HepG2 (cell line): ENCODE measurements around the gene SLCO4A1. TPM values are rescaled to one million over a fixed set of nuclear protein-coding genes. Genes with fewer than 3 reads are reported as not detected.

Experiments
- AHR ChIP-seq: IDR thresholded peaks from 2 replicates; pipeline ENCODE4 v1.6.1; 2018; ENCODE audit warnings: missing genetic modification reagents, missing compliant biosample characterization
- HOXA3 ChIP-seq: sonication (generic); formaldehyde crosslinking; IDR thresholded peaks from 2 replicates; pipeline ENCODE4 v1.5.0; 2020; ENCODE audit warnings: missing genetic modification reagents
- HOXD1 ChIP-seq: sonication (generic); formaldehyde crosslinking; IDR thresholded peaks from 2 replicates; pipeline ENCODE4 v1.5.0; 2020; ENCODE audit warnings: missing genetic modification reagents
- KDM5B ChIP-seq: sonication (generic); formaldehyde crosslinking; IDR thresholded peaks from 2 replicates; pipeline ENCODE4 v1.4.0; 2020; ENCODE audit warnings: missing genetic modification reagents, mild to moderate bottlenecking, borderline replicate concordance
- MEIS1 ChIP-seq: sonication (generic); formaldehyde crosslinking; IDR thresholded peaks from 2 replicates; pipeline ENCODE4 v1.9.0; 2021; ENCODE audit warnings: mild to moderate bottlenecking, missing genetic modification reagents, moderate library complexity, borderline replicate concordance
- NR2F1 ChIP-seq, 2 experiments: fragments of 450-650 bp in 1 of 2; formaldehyde crosslinking in 1 of 2; IDR thresholded peaks; 2 replicates each; pipeline versions ENCODE4 v1.5.0 to v1.6.1; 2016 to 2020; ENCODE audit warnings: mild to moderate bottlenecking in 1 of 2, missing compliant biosample characterization in 1 of 2, missing genetic modification reagents in 1 of 2, moderate library complexity in 1 of 2
- PAWR ChIP-seq: sonication (generic); formaldehyde crosslinking; IDR thresholded peaks from 2 replicates; pipeline ENCODE4 v1.4.0; 2020; ENCODE audit warnings: missing genetic modification reagents, mild to moderate bottlenecking, borderline replicate concordance
- POGZ ChIP-seq: sonication (generic); formaldehyde crosslinking; IDR thresholded peaks from 2 replicates; pipeline ENCODE4 v1.4.0; 2020; ENCODE audit warnings: mild to moderate bottlenecking, missing genetic modification reagents
- SOX6 ChIP-seq, 2 experiments: fragments of 450-650 bp in 1 of 2; sonication (generic) in 1 of 2; formaldehyde crosslinking in 1 of 2; IDR thresholded peaks; 2 replicates each; pipeline versions ENCODE4 v1.4.0 to v1.6.1; 2017 to 2020; ENCODE audit warnings: antibody characterized with exemption in 1 of 2, mild to moderate bottlenecking in 1 of 2, missing genetic modification reagents in 1 of 2
- ZBTB38 ChIP-seq: sonication (generic); formaldehyde crosslinking; IDR thresholded peaks from 2 replicates; pipeline ENCODE4 v1.5.1; 2020; ENCODE audit warnings: mild to moderate bottlenecking, missing genetic modification reagents
- ZBTB42 ChIP-seq: sonication (generic); formaldehyde crosslinking; IDR thresholded peaks from 2 replicates; pipeline ENCODE4 v1.5.0; 2020; ENCODE audit warnings: mild to moderate bottlenecking, missing genetic modification reagents
- ZC3H4 ChIP-seq: sonication (generic); formaldehyde crosslinking; IDR thresholded peaks from 2 replicates; pipeline ENCODE4 v1.4.0; 2020; ENCODE audit warnings: missing genetic modification reagents, borderline replicate concordance
- ZNF17 ChIP-seq: sonication (generic); formaldehyde crosslinking; IDR thresholded peaks from 2 replicates; pipeline ENCODE4 v1.5.0; 2020; ENCODE audit warnings: mild to moderate bottlenecking, missing genetic modification reagents
- ZNF230 ChIP-seq: sonication (generic); formaldehyde crosslinking; IDR thresholded peaks from 2 replicates; pipeline ENCODE4 v1.4.0; 2020; ENCODE audit warnings: mild to moderate bottlenecking, missing genetic modification reagents
- ZNF34 ChIP-seq: sonication (generic); formaldehyde crosslinking; IDR thresholded peaks from 2 replicates; pipeline ENCODE4 v1.4.0; 2020; ENCODE audit warnings: mild to moderate bottlenecking, missing genetic modification reagents, borderline replicate concordance
- ZNF496 ChIP-seq: sonication (generic); formaldehyde crosslinking; IDR thresholded peaks from 2 replicates; pipeline ENCODE4 v1.8.1; 2023; ENCODE audit warnings: mild to moderate bottlenecking, moderate library complexity, missing genetic modification reagents; ENCODE audit not compliant: insufficient replicate concordance
- ZNF549 ChIP-seq: sonication (generic); formaldehyde crosslinking; IDR thresholded peaks from 2 replicates; pipeline ENCODE4 v1.5.0; 2020; ENCODE audit warnings: missing genetic modification reagents
- ZNF552 ChIP-seq: sonication (generic); formaldehyde crosslinking; IDR thresholded peaks from 2 replicates; pipeline ENCODE4 v1.9.0; 2022; ENCODE audit warnings: missing genetic modification reagents, mild to moderate bottlenecking, borderline replicate concordance
- ZNF574 ChIP-seq: sonication (generic); formaldehyde crosslinking; IDR thresholded peaks from 2 replicates; pipeline ENCODE4 v1.4.0; 2020; ENCODE audit warnings: missing genetic modification reagents
- ZNF691 ChIP-seq: sonication (generic); formaldehyde crosslinking; IDR thresholded peaks from 2 replicates; pipeline ENCODE4 v1.4.0; 2020; ENCODE audit warnings: missing genetic modification reagents, low read depth, mild to moderate bottlenecking, borderline replicate concordance
- ZNF740 ChIP-seq: sonication (generic); formaldehyde crosslinking; IDR thresholded peaks from 2 replicates; pipeline ENCODE4 v1.4.0; 2020; ENCODE audit warnings: missing genetic modification reagents
- ZNF768 ChIP-seq: sonication (generic); formaldehyde crosslinking; IDR thresholded peaks from 2 replicates; pipeline ENCODE4 v1.4.0; 2020; ENCODE audit warnings: missing genetic modification reagents
- ZSCAN21 ChIP-seq: sonication (generic); formaldehyde crosslinking; IDR thresholded peaks from 2 replicates; pipeline ENCODE4 v1.8.0; 2022; ENCODE audit warnings: mild to moderate bottlenecking, missing genetic modification reagents, moderate library complexity, borderline replicate concordance
- ZUFSP ChIP-seq: sonication (generic); formaldehyde crosslinking; IDR thresholded peaks from 2 replicates; pipeline ENCODE4 v1.9.0; 2021; ENCODE audit warnings: missing genetic modification reagents, mild to moderate bottlenecking, borderline replicate concordance
- polyA plus RNA-seq, 8 experiments: library from polyadenylated mRNA; depleted of rRNA in 3 of 8; stranded (reverse) in 7 of 8; unstranded in 1 of 8; fragments of >200 nt; fragmentation: Illumina TruSeq in 4 of 8; extraction: Trizol in 4 of 8; gene quantifications; 2 replicates each; pipeline versions ENCODE4 v1.2.1 to v1.2.3, GENCODE V29; 2011 to 2016; ENCODE audit warnings: low read depth in 4 of 8, missing spikeins in 1 of 8, mixed read lengths in 1 of 8; ENCODE audit not compliant: insufficient read depth in 1 of 8
- total RNA-seq, 5 experiments: library from RNA; depleted of rRNA; stranded (reverse); fragments of >200 nt; fragmentation: Illumina TruSeq; extraction: Trizol; gene quantifications; 2 replicates each; pipeline ENCODE4 v1.2.3, GENCODE V29; 2016; ENCODE audit warnings: low read depth in 1 of 5

SLCO4A1 gene
- total and polyA plus RNA-seq, 2 of the 13 experiments (the other 11 are each of a cell fraction or from before 2014, with no cell fraction given): 55.5 to 112 TPM

- TF ChIP-seq ZNF34 (CRISPR knock-in tag) (no peak), ZC3H4 (CRISPR knock-in tag) (no peak; the same call in 1 of the 2 replicates), ZUFSP (CRISPR knock-in tag) (no peak), ZNF549 (no peak), HOXA3 (peak; percentile 95), NR2F1 (CRISPR knock-in tag; IDR thresholded peaks at IDR 0.05) (peak in 1 of 2 experiments; percentile 73; a peak in 2 of 4 replicates), ZBTB38 (peak; percentile 87), ZNF768 (no peak), MEIS1 (0 out of 2 replicates have a peak, but pooled peaks have one; percentile 36), ZNF691 (CRISPR knock-in tag) (peak; percentile 82; the same call in 1 of the 2 replicates), ZSCAN21 (CRISPR knock-in tag) (peak; percentile 74; the same call in 1 of the 2 replicates), ZBTB42 (CRISPR knock-in tag) (no peak), PAWR (CRISPR knock-in tag) (no peak), ZNF230 (CRISPR knock-in tag) (no peak), ZNF17 (no peak), SOX6 (IDR thresholded peaks at IDR 0.05) (no peak), SOX6 (CRISPR knock-in tag; IDR thresholded peaks at IDR 0.05) (peak; percentile 89), ZNF574 (CRISPR knock-in tag) (peak; percentile 80), HOXD1 (CRISPR knock-in tag) (peak; percentile 53; the same call in 1 of the 2 replicates), ZNF496 (CRISPR knock-in tag) (no peak), ZNF552 (CRISPR knock-in tag) (no peak; the same call in 1 of the 2 replicates), ZNF740 (CRISPR knock-in tag) (no peak), POGZ (CRISPR knock-in tag) (no peak), AHR (CRISPR knock-in tag) (no peak), KDM5B (CRISPR knock-in tag) (peak; percentile 60)
These were observed 10.0 kb downstream of the SLCO4A1 start (continued) for GRCh38 chr20:62652041-62652893.
